GM12875 (cell line): ENCODE measurements around the gene AATF.

Experiments
- H3K4me3 ChIP-seq: one replicate; pipeline ENCODE4 v1.5.1; 2011; ENCODE audit warnings: low read depth, low read length, control low read depth
- CTCF ChIP-seq: IDR thresholded peaks from 2 replicates; pipeline ENCODE4 v1.5.1; 2011; ENCODE audit warnings: low read depth, mild to moderate bottlenecking, control low read depth, inconsistent platforms, low read length, moderate library complexity, borderline replicate concordance; ENCODE audit not compliant: insufficient read depth

The AATF gene

GRCh38 chr17:36993227-36993626 is 44.5 kb downstream of the AATF start:
- TF ChIP-seq CTCF = no peak
- no peak overlapping the region for H3K4me3 ChIP-seq

- TF ChIP-seq CTCF = no peak
- no peak overlapping the region for H3K4me3 ChIP-seq
These were observed 45.7 kb downstream of the AATF start for GRCh38 chr17:36994438-36994837.

DNA sequence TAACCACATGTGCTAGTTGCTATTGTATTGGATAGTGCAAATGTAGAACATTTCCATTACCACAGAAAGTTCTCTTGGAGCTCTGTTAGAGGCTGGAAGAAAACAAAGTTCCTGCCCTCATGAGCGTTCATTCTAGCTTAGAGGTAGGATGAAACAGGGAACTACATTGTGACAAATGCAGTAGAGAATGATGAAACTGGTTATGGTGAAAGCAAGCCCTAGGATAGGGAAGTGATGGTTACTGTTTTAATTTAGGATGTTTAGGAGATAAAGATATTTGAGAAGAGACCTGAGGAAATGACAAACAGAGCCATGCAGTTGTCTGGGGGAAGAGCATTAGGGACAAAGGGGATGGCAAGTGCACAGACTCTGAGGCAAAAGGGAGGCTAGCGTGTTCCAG is 50.7 kb downstream of the AATF start:
- no peak for TF ChIP-seq CTCF
- H3K4me3 ChIP-seq = no peak overlapping the region

GRCh38 chr17:37016780-37017179 is 68.0 kb downstream of the AATF start:
- H3K4me3 ChIP-seq = no peak overlapping the region
- TF ChIP-seq CTCF = no peak

DNA sequence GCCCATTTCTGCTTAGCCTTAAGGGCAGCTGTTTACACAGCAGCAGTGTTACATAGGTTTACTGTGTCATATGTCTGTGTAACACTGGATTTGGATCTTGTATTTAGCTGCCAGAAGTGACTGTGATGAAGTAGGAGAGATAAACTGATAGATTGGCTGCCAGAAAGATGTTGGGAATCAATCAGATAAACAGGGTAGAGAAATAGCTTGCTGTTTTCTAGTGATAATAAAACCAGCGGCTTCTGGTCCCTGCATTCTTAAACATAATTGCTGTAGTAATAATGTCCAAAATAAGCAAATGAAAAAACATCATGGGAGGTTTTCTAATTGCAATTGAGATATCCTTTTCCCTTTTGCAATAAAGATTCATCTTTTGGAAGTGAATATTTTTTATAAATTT is 68.7 kb downstream of the AATF start:
- no peak overlapping the region for H3K4me3 ChIP-seq
- TF ChIP-seq CTCF = no peak

- H3K4me3 ChIP-seq = no peak overlapping the region
- TF ChIP-seq CTCF = no peak
These were observed 70.5 kb downstream of the AATF start for GRCh38 chr17:37019117-37019740.

DNA sequence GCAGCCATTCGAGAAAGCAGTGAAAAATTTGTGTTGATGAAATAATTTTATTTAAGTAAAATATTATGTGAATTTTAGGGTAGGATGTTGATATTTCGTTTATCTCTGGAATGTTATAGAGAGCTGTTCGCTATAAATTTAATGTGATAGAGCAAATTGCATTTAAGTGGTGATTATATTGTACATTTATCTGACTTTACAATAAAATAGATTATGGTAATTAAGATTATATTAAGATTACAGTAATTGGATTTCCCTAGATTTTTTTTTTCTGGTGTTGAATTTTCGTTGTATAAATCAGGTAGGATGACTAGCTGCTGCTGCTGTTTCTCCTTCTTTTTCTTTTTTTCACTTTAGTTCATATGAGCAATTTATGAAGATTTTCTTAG is 71.0 kb downstream of the AATF start:
- no peak overlapping the region for H3K4me3 ChIP-seq
- no peak for TF ChIP-seq CTCF
